SK-N-SH (cell line): ENCODE data around the gene FCAMR. TPM values are rescaled to one million over a fixed set of nuclear protein-coding genes. Genes with fewer than 3 reads are reported as not detected.

ENCODE experiments used
- CTCF ChIA-PET: fragments of 300-600, 350-600 bp; formaldehyde crosslinking; extraction: SDS; loops from one replicate; lab custom pipeline; 2021; lab: Yijun Ruan, JAX
- POLR2A ChIA-PET: fragments of 350-600 bp; sonication (Branson Sonifier 250); formaldehyde crosslinking; extraction: SDS; loops from one replicate; lab custom pipeline; 2020; ENCODE audit warnings: antibody characterized with exemption, inconsistent platforms; lab: Yijun Ruan, JAX
- DNase-seq: peaks from one replicate; pipeline ENCODE4 v3.0.0; 2012
- H2AFZ ChIP-seq: fragments of 200-600 bp; sonication (generic); 2 replicates; pipeline ENCODE4 v1.8.1; 2016; ENCODE audit warnings: antibody characterized with exemption, mild to moderate bottlenecking, low read depth
- H3F3A ChIP-seq: fragments of 200-600 bp; sonication (generic); replicated peaks from 2 replicates; pipeline ENCODE3; 2016; ENCODE audit warnings: antibody characterized with exemption, mild to moderate bottlenecking; ENCODE audit not compliant: insufficient read depth
- H3K27ac ChIP-seq, 2 experiments: fragments of 200-500 bp in 1 of 2; fragments of 200-600 bp in 1 of 2; sonication (Bioruptor generic) in 1 of 2; sonication (generic), shearing (Covaris generic) in 1 of 2; 2 replicates each; pipeline versions ENCODE4 v1.5.1 to v1.6.1; 2014 to 2016; ENCODE audit warnings: low read depth in 2 of 2, inconsistent platforms in 1 of 2, low read length in 1 of 2, mild to moderate bottlenecking in 1 of 2, mixed read lengths in 1 of 2
- H3K27me3 ChIP-seq: fragments of 200-600 bp; sonication (generic), shearing (Covaris generic); 2 replicates; pipeline ENCODE4 v1.6.1; 2016; ENCODE audit warnings: mixed run types; ENCODE audit not compliant: insufficient read depth
- H3K36me3 ChIP-seq, 2 experiments: fragments of 200-500 bp in 1 of 2; fragments of 200-600 bp in 1 of 2; sonication (Bioruptor generic) in 1 of 2; sonication (generic) in 1 of 2; replicated peaks in 1 of 2; 2 replicates each; pipeline versions ENCODE3 to v1.5.1; 2014 to 2016; ENCODE audit warnings: low read length in 1 of 2, mild to moderate bottlenecking in 1 of 2; ENCODE audit not compliant: insufficient read depth in 2 of 2, control insufficient read depth in 1 of 2
- H3K4me1 ChIP-seq, 2 experiments: fragments of 200-500 bp in 1 of 2; fragments of 200-600 bp in 1 of 2; sonication (Bioruptor generic) in 1 of 2; sonication (generic), shearing (Covaris generic) in 1 of 2; 2 replicates each; pipeline versions ENCODE4 v1.5.1 to v1.6.1; 2014 to 2016; ENCODE audit warnings: low read depth in 1 of 2, low read length in 1 of 2, mixed run types in 1 of 2; ENCODE audit not compliant: insufficient read depth in 2 of 2, control insufficient read depth in 1 of 2
- H3K4me2 ChIP-seq: fragments of 200-600 bp; sonication (generic), shearing (Covaris generic); 2 replicates; pipeline ENCODE4 v1.6.1; 2017; ENCODE audit warnings: mixed run types
- H3K4me3 ChIP-seq, 2 experiments: fragments of 200-500 bp in 1 of 2; fragments of 200-600 bp in 1 of 2; sonication (Bioruptor generic) in 1 of 2; sonication (generic), shearing (Covaris generic) in 1 of 2; 2 replicates each; pipeline versions ENCODE4 v1.5.1 to v1.8.1; 2014 to 2016; ENCODE audit warnings: low read depth in 2 of 2, inconsistent platforms in 1 of 2, low read length in 1 of 2, mild to moderate bottlenecking in 1 of 2, mixed read lengths in 1 of 2, moderate library complexity in 1 of 2
- H3K79me2 ChIP-seq: fragments of 200-600 bp; sonication (generic); 2 replicates; pipeline ENCODE4 v1.8.1; 2017; ENCODE audit warnings: mild to moderate bottlenecking; ENCODE audit not compliant: insufficient read depth
- H3K9ac ChIP-seq: fragments of 200-600 bp; sonication (generic); 2 replicates; pipeline ENCODE4 v1.6.1; 2017; ENCODE audit warnings: mixed run types
- H3K9me2 ChIP-seq: fragments of 200-600 bp; sonication (generic); 2 replicates; pipeline ENCODE4 v1.6.1; 2017; ENCODE audit warnings: mixed run types
- H3K9me3 ChIP-seq: fragments of 200-600 bp; sonication (generic); 2 replicates; pipeline ENCODE4 v1.6.1; 2017; ENCODE audit warnings: mixed run types, mild to moderate bottlenecking, moderate library complexity
- H4K20me1 ChIP-seq: fragments of 200-600 bp; sonication (generic); 2 replicates; pipeline ENCODE4 v1.6.1; 2017; ENCODE audit warnings: mild to moderate bottlenecking, mixed run types; ENCODE audit not compliant: insufficient read depth
- CHD2 ChIP-seq: fragments of 150-350 bp; IDR thresholded peaks from 2 replicates; pipeline ENCODE4 v1.6.1; 2018; ENCODE audit warnings: low read length; ENCODE audit not compliant: partially characterized antibody
- EP300 ChIP-seq, 2 experiments: IDR thresholded peaks; 2 replicates each; pipeline versions ENCODE4 v1.4.0 to v1.6.1; 2012; ENCODE audit warnings: borderline replicate concordance in 1 of 2, low read depth in 1 of 2, low read length in 1 of 2
- GATA2 ChIP-seq: sonication (generic); formaldehyde crosslinking; IDR thresholded peaks from 2 replicates; pipeline ENCODE4 v1.5.0; 2020; ENCODE audit warnings: mild to moderate bottlenecking, missing genetic modification reagents
- RCOR1 ChIP-seq: fragments of 150-350 bp; IDR thresholded peaks from 2 replicates; pipeline ENCODE4 v1.6.1; 2017; ENCODE audit warnings: antibody characterized with exemption, low read length
- RFX5 ChIP-seq: IDR thresholded peaks from 2 replicates; pipeline ENCODE4 v1.6.1; 2012; ENCODE audit warnings: mild to moderate bottlenecking, improper control_type of control experiment, low read length
- RXRA ChIP-seq: IDR thresholded peaks from 2 replicates; pipeline ENCODE4 v1.4.0; 2012; ENCODE audit warnings: low read depth, mild to moderate bottlenecking, borderline replicate concordance
- SIN3A ChIP-seq: IDR thresholded peaks from 2 replicates; pipeline ENCODE4 v1.6.1; 2012; ENCODE audit warnings: low read depth, mild to moderate bottlenecking, low read length, moderate library complexity, borderline replicate concordance
- YY1 ChIP-seq: IDR thresholded peaks from 2 replicates; pipeline ENCODE4 v1.4.0; 2012; ENCODE audit warnings: low read depth, mild to moderate bottlenecking
- WGBS: methylation state at CpG from one replicate; pipeline ENCODE4 v1.1.6; 2017; ENCODE audit warnings: low lambda C conversion rate; 5-methylcytosine and 5-hydroxymethylcytosine counted together
- polyA plus RNA-seq, 3 experiments: library from polyadenylated mRNA; depleted of rRNA; stranded (reverse); fragments of >200 nt; gene quantifications; 2 replicates each; pipeline ENCODE4 v1.2.3, GENCODE V29; 2012
- TF ChIP-seq, protein P1 (sequence below): IDR thresholded peaks from 2 replicates; pipeline ENCODE4 v1.4.0; 2012; ENCODE audit warnings: low read depth, borderline replicate concordance

The FCAMR gene
- polyA plus RNA-seq, 1 of the 3 experiments (the other 2 are of a cell fraction) = not detected

- no peak overlapping the region for H3K4me2 ChIP-seq
- no peaks in the 10 kb centered on the region for H3K9me3 ChIP-seq
- no peak for TF ChIP-seq CHD2
- no peak for TF ChIP-seq RFX5
- no peak for TF ChIP-seq RXRA
- TF ChIP-seq EP300 (IDR thresholded peaks at IDR 0.05; ENCODE audit: borderline replicate concordance in 1 of 2, low read depth in 1 of 2, low read length in 1 of 2) = no peak
- no peak for TF ChIP-seq SIN3A
- TF ChIP-seq, protein P1, sequence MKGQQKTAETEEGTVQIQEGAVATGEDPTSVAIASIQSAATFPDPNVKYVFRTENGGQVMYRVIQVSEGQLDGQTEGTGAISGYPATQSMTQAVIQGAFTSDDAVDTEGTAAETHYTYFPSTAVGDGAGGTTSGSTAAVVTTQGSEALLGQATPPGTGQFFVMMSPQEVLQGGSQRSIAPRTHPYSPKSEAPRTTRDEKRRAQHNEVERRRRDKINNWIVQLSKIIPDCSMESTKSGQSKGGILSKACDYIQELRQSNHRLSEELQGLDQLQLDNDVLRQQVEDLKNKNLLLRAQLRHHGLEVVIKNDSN = no peak
- no peaks in the 10 kb centered on the region for H3F3A ChIP-seq
- no peak overlapping the region for H3K4me3 ChIP-seq
- H3K27ac ChIP-seq = no peak overlapping the region
- H4K20me1 ChIP-seq = no peaks in the 10 kb centered on the region
- H3K9me2 ChIP-seq = no peaks in the 10 kb centered on the region
- no peak for DNase-seq
- peaks cover 58% of the 10 kb centered on the region; the same call in 1 of the 2 replicates for H3K27me3 ChIP-seq
- no peaks in the 10 kb centered on the region for H3K4me1 ChIP-seq
- H3K9ac ChIP-seq = no peak overlapping the region
- no peaks in the 10 kb centered on the region for H3K36me3 ChIP-seq
- POLR2A ChIA-PET = no interaction called here
- 10% methylated on average over 2 of the region's 2 CpGs for WGBS
- CTCF ChIA-PET = interaction anchor here (1.5 to 6.1 kb wide), 2 partner anchors 11 to 350 kb away, joined by 4 to 48 read pairs; no protein-coding TSS in a partner anchor
- no peak overlapping the region for H2AFZ ChIP-seq
- no peaks in the 10 kb centered on the region for H3K79me2 ChIP-seq
Observed at GRCh38 chr1:206971029-206971655, 882 bp upstream of the FCAMR start.

GRCh38 chr1:206969090-206969489 lies 1.2 kb downstream of the FCAMR start:
- Histone ChIP-seq H3K4me2 (no peak overlapping the region), H3K9ac (no peak overlapping the region), H3K4me3 (no peak overlapping the region), H4K20me1 (no peaks in the 10 kb centered on the region), H3K9me3 (no peaks in the 10 kb centered on the region), H3K4me1 (no peaks in the 10 kb centered on the region), H3K9me2 (no peaks in the 10 kb centered on the region), H3K27me3 (peaks cover 52% of the 10 kb centered on the region; the same call in 1 of the 2 replicates), H3F3A (no peaks in the 10 kb centered on the region), H3K79me2 (no peaks in the 10 kb centered on the region), H3K27ac (no peak overlapping the region), H3K36me3 (no peaks in the 10 kb centered on the region), H2AFZ (no peak overlapping the region)
- POLR2A ChIA-PET = no interaction called here
- TF ChIP-seq GATA2 (CRISPR knock-in tag) (no peak), YY1 (no peak), RCOR1 (no peak)
- DNase-seq = no peak
- WGBS = 13% methylated on average over 5 of the region's 5 CpGs
- CTCF ChIA-PET = interaction anchor here (1.5 to 6.1 kb wide), 2 partner anchors 10 to 13 kb away, joined by 8 to 48 read pairs; no protein-coding TSS in a partner anchor
